ENCODE data around the gene COX11. TPM values are rescaled to one million over a fixed set of nuclear protein-coding genes. Genes with fewer than 3 reads are reported as not detected.

COX11 gene
- total and polyA plus RNA-seq, 2 of the 13 experiments (the other 11 are each of a cell fraction or from before 2014, with no cell fraction given): 103 to 203 TPM

- TF ChIP-seq ARID5B (CRISPR knock-in tag; IDR thresholded peaks at IDR 0.05): peak; percentile 26
- no peak for TF ChIP-seq ZNF446 (CRISPR knock-in tag; IDR thresholded peaks at IDR 0.05)
- no peak for TF ChIP-seq CREB1 (IDR thresholded peaks at IDR 0.05)
- peak; percentile 55; the same call in 1 of the 2 replicates for TF ChIP-seq CREB1 (CRISPR knock-in tag; IDR thresholded peaks at IDR 0.05)
- TF ChIP-seq ZNF251 (CRISPR knock-in tag; IDR thresholded peaks at IDR 0.05): no peak
- no peak for TF ChIP-seq RELA (CRISPR knock-in tag; IDR thresholded peaks at IDR 0.05)
- TF ChIP-seq ZBTB39 (CRISPR knock-in tag; IDR thresholded peaks at IDR 0.05): no peak
- TF ChIP-seq KDM2A (CRISPR knock-in tag; IDR thresholded peaks at IDR 0.05; ENCODE audit: borderline replicate concordance, low read depth): no peak
- no peak for TF ChIP-seq SNAPC2 (CRISPR knock-in tag; IDR thresholded peaks at IDR 0.05)
- TF ChIP-seq IKZF4 (CRISPR knock-in tag; IDR thresholded peaks at IDR 0.05; ENCODE audit: borderline replicate concordance, low read depth, not compliant biosample characterization): no peak
- TF ChIP-seq AHDC1 (CRISPR knock-in tag; IDR thresholded peaks at IDR 0.05; ENCODE audit: borderline replicate concordance): 0 out of 2 replicates have a peak, but pooled peaks have one; percentile 17
- no peak for TF ChIP-seq ZBTB7A (CRISPR knock-in tag; IDR thresholded peaks at IDR 0.05)
- TF ChIP-seq PATZ1 (CRISPR knock-in tag; IDR thresholded peaks at IDR 0.05): peak; percentile 35; the same call in 1 of the 2 replicates
Measured at GRCh38 chr17:54969658-54970572, 1.5 kb upstream of the COX11 start (continued).
